PFSK-1 (cell line): ENCODE results near the gene CAMTA1.

Experiments
- FOXP2 ChIP-seq: optimal IDR thresholded peaks from 2 replicates; pipeline ENCODE3; 2011; ENCODE audit warnings: borderline replicate concordance, control low read depth, inconsistent platforms; ENCODE audit not compliant: insufficient read depth; ENCODE audit errors: extremely low read length, extremely low read depth
- POLR2AphosphoS5 ChIP-seq: IDR thresholded peaks from 2 replicates; pipeline ENCODE4 v1.6.1; 2012; ENCODE audit warnings: low read depth, mild to moderate bottlenecking, control low read depth, low read length, moderate library complexity
- REST ChIP-seq, 2 experiments: IDR thresholded peaks; 2 replicates each; pipeline versions ENCODE4 v1.6.1 to v1.8.0; 2011 to 2012; ENCODE audit warnings: low read depth in 2 of 2, low read length in 2 of 2, control low read depth in 1 of 2, inconsistent platforms in 1 of 2, mild to moderate bottlenecking in 1 of 2, moderate library complexity in 1 of 2; ENCODE audit not compliant: insufficient read depth in 1 of 2
- SIN3A ChIP-seq: IDR thresholded peaks from 2 replicates; pipeline ENCODE4 v1.6.1; 2012; ENCODE audit warnings: mild to moderate bottlenecking, low read length, moderate library complexity, borderline replicate concordance; ENCODE audit not compliant: insufficient read depth
- TAF1 ChIP-seq: IDR thresholded peaks from 2 replicates; pipeline ENCODE4 v1.6.1; 2012; ENCODE audit warnings: low read length, control low read depth, borderline replicate concordance; ENCODE audit not compliant: insufficient read depth

Gene CAMTA1

GRCh38 chr1:6996866-6997265 is 211.6 kb downstream of the CAMTA1 start:
- TF ChIP-seq REST (IDR thresholded peaks at IDR 0.05; ENCODE audit: insufficient read depth in 1 of 2, low read depth in 2 of 2, low read length in 2 of 2): no peak
- TF ChIP-seq TAF1: no peak
- no peak for TF ChIP-seq SIN3A
- TF ChIP-seq POLR2AphosphoS5: no peak
- TF ChIP-seq FOXP2: no peak

DNA sequence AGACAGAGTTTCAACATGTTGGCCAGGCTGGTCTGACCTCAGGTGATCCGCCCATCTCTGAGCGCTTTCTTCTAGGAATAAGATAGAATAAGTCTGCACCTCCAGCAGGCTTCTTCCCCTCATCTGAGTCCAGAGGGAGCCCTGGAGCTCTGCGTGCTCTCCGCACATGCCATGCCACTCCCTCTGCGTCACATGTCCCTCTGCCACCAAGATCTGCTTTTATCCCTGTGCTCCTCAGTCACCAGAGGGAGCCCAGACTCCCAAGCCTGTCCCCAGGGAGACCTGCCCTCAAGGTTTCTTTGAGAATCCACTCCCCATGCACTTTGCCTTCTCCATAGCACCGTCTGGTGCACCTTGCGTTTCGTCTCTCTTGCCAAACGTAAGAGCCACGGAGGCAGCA is 213.0 kb downstream of the CAMTA1 start:
- no peak for TF ChIP-seq POLR2AphosphoS5
- no peak for TF ChIP-seq TAF1
- no peak for TF ChIP-seq FOXP2
- TF ChIP-seq SIN3A: no peak

GRCh38 chr1:6999826-7000225 is 214.6 kb downstream of the CAMTA1 start:
- TF ChIP-seq SIN3A (no peak), POLR2AphosphoS5 (no peak), FOXP2 (no peak), TAF1 (no peak), REST (IDR thresholded peaks at IDR 0.05; ENCODE audit: insufficient read depth in 1 of 2, low read depth in 2 of 2, low read length in 2 of 2) (no peak)

GRCh38 chr1:7000720-7001119 is 215.5 kb downstream of the CAMTA1 start:
- TF ChIP-seq POLR2AphosphoS5 (no peak), REST (IDR thresholded peaks at IDR 0.05; ENCODE audit: insufficient read depth in 1 of 2, low read depth in 2 of 2, low read length in 2 of 2) (no peak), TAF1 (no peak), SIN3A (no peak)

DNA sequence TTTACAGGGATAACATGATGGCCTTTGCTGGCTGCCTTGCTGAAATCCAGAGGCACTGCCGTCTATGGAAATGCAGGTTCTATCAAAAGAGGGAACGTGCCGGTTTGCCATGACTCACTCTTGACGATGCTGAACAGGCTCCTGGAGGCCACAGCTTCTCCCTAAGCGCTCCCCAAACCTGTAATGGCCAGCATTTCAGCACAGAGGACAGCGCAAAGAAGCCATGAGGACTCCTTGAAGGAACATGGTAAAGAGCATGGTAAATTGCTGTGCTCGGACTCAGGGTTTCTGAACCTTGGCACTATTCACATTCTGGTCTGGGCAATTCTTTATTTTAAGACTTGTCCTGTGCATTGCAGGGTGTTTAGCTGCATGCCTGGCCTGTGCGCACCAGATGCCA is 217.5 kb downstream of the CAMTA1 start:
- peak; percentile 75 to 89 for TF ChIP-seq REST (IDR thresholded peaks at IDR 0.05; ENCODE audit: insufficient read depth in 1 of 2, low read depth in 2 of 2, low read length in 2 of 2)
- no peak for TF ChIP-seq FOXP2
